Coronary artery (tissue), 2 donors: ENCODE measurements around the gene PRELP.
A peak's percentile ranks its signal among the peaks of the same experiment; 100 is the strongest.

Experiments
- DNase-seq: peaks from one replicate; pipeline ENCODE4 v3.0.0-alpha.2; 2017; ENCODE audit warnings: low spot score
- H3K27ac ChIP-seq, 2 donors: fragments of 200-600 bp; sonication (generic); one replicate each; pipeline ENCODE4 v1.5.1; 2016 to 2019
- H3K4me3 ChIP-seq: fragments of 200-600 bp; sonication (generic); 2 replicates; pipeline ENCODE4 v1.5.1; 2016; ENCODE audit warnings: mild to moderate bottlenecking, moderate library complexity
- TF ChIP-seq, protein P1 (sequence below): fragments of 200-600 bp; sonication (generic); IDR thresholded peaks from one replicate; pipeline ENCODE4 v1.5.1; 2019; ENCODE audit warnings: antibody characterized with exemption

The PRELP gene

DNA sequence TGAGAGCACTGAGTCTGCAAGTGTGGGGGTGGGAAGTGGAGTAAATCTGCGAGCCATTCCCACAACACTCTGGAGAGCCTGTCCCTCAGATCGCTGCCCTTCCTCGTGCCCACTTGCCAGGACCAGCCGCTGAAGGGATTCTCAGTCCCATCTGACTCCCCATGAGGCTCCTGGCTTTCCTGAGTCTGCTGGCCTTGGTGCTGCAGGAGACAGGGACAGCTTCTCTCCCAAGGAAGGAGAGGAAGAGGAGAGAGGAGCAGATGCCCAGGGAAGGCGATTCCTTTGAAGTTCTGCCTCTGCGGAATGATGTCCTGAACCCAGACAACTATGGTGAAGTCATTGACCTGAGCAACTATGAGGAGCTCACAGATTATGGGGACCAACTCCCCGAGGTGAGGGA, 20.2 kb downstream of the PRELP start:
- TF ChIP-seq, protein P1, sequence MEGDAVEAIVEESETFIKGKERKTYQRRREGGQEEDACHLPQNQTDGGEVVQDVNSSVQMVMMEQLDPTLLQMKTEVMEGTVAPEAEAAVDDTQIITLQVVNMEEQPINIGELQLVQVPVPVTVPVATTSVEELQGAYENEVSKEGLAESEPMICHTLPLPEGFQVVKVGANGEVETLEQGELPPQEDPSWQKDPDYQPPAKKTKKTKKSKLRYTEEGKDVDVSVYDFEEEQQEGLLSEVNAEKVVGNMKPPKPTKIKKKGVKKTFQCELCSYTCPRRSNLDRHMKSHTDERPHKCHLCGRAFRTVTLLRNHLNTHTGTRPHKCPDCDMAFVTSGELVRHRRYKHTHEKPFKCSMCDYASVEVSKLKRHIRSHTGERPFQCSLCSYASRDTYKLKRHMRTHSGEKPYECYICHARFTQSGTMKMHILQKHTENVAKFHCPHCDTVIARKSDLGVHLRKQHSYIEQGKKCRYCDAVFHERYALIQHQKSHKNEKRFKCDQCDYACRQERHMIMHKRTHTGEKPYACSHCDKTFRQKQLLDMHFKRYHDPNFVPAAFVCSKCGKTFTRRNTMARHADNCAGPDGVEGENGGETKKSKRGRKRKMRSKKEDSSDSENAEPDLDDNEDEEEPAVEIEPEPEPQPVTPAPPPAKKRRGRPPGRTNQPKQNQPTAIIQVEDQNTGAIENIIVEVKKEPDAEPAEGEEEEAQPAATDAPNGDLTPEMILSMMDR, result no peak
- no peak overlapping the region for H3K27ac ChIP-seq
- no peak overlapping the region for H3K4me3 ChIP-seq
- no peak for DNase-seq

DNA sequence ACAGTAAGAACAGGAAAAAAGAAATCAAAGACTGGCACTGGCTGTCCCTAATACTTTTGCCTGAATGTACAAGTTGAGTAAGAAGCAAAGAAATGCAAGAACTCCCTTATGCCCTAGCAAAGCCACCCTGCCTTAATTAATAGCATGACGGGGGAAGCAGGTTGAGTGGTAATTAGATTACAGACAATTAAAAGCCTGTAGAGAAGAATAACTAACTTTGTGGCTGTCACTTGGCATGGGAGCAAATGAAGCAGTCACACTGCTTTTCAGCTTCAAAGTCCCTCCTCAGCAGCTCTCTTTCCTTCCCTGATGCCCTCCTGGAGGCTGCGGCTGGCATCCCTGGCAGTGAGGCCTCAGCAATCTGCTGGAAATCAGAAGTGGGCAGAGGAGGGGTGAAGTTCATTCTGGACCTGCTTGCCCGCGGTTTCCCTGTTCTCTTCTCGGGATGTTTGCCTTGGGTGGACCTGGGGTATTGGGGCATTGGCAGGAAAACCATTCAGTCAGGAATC, 21.7 kb downstream of the PRELP start:
- TF ChIP-seq, protein P1, result no peak
- DNase-seq, result no peak
- H3K27ac ChIP-seq, result no peak overlapping the region
- H3K4me3 ChIP-seq, result no peak overlapping the region

DNA sequence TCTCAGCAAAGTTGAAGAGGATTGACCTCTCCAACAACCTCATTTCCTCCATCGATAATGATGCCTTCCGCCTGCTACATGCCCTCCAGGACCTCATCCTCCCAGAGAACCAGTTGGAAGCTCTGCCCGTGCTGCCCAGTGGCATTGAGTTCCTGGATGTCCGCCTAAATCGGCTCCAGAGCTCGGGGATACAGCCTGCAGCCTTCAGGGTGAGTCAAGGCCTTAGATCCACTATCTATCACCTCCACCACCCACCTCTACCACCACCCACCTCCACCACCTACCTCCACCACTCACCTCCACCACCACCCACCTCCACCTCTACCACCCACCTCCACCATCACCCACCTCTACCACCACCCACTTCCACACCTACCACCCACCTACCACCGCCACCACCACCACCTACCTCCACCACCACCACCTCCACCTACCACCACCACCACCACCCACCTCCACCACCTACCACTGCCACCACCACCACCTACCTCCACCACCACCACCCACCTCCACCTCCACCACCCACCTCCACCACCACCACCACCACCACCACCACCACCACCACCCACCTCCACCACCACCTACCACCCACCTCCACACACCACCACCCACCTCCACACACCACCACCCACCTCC, 24.2 kb downstream of the PRELP start:
- Histone ChIP-seq H3K4me3 (no peak overlapping the region), H3K27ac (no peak overlapping the region)
- no peak for DNase-seq
- TF ChIP-seq, protein P1, result no peak

DNA sequence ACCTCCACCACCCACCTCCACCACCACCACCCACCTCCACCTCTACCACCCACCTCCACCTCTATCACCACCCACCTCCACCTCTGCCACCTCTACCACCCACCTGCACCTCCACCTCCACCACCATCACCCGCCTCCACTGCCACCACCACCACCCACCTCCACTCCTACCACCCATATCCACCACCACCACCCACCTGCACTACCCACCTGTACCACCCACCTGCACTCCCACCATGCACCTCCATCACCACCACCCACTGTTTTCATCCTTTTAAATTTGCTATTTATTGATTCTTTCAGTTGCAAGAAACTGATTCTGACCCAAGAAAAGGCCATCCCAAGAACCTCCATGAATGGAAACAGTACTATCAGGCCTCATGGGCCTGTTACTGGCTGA, 24.7 kb downstream of the PRELP start:
- Histone ChIP-seq H3K4me3 (no peak overlapping the region), H3K27ac (no peak overlapping the region)
- DNase-seq, result no peak
- TF ChIP-seq, protein P1, result no peak

DNA sequence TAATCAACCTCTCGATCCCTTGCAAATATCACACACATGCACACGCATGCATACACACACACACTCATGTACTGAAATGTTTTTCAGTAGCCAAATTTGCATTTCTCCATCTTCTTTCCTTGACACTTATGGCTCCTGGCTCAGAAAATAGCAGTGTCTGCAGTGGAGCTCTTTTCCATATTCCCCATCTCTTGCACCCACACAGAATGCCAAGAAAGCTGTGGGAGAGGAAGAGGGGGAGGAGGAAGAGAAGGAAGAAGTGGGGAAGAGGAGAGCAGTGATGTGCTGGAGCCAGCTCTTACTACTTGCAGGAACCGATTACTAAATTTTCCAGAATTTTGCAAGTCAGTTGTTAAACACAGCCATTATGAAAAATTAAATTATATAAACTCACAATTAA, 28.2 kb downstream of the PRELP start:
- TF ChIP-seq, protein P1, result no peak
- Histone ChIP-seq H3K27ac (no peak overlapping the region), H3K4me3 (no peak overlapping the region)
- no peak for DNase-seq

DNA sequence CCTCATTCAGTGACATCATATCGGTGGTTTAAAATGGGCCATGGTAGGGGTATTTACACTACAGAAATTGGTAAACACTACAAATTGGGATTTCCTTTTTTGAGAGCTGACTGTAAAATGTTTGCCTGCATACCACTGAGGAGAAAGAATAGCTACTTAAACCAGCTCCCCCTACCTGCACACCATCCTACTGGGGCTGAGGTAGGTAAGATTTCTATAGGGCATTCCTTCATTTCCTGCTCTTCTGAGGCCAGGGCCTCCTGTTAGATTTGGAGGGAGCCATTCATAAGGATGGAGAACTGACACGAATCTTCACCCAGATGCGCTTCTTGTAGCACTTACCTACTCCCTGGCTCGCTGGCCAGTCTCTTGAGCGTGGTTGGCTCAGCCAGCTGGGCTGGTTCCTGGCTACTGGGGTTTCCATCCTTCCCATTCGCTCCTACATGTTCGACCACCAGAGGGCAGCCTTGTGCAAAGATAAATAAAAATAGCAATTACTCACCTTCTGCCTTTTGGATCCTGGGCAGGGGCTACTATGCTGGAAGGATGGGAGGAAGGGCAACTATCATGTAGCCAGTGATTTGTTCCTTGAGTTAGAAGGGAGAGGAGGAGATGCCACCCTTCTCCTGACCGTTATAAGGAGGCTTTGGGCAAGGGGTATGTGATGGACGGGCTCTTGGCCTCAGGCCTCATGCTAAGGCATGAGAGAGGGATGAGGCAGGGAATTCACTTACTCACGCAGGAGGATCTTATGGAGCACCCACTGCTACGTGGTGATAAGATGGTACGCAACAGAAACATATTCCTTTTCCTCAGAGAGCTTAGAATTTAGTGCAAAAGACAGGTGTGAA, 29.0 kb downstream of the PRELP start:
- no peak overlapping the region for H3K4me3 ChIP-seq
- TF ChIP-seq, protein P1, result peak; percentile 82
- DNase-seq, result no peak
- no peak overlapping the region for H3K27ac ChIP-seq
